ENCODE results near the gene TBCK. TPM values are rescaled to one million over a fixed set of nuclear protein-coding genes. Genes with fewer than 3 reads are reported as not detected.
A peak's percentile ranks its signal among the peaks of the same experiment; 100 is the strongest.

TBCK gene
- total RNA-seq, 2 experiments from 2014 or later, result 22.5 to 25.1 TPM

DNA sequence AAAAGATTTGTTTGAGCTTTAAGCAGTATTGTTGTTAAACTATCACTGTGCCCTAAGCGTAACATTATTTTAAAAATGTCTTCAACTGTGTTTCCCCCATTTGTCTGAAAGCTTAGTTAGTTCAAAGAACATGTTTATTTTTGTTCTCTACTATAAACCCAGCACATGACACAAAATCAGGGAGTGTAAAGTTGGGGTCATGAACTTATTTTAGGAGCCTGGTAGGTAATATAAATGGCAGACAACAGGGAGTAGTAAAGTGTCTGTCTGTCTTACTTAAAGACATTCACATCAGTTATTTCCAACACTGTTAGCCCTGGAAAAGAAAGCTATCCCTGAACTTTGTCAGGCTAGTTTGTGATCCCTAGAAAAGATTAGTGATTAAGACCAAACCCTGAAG is 4.2 kb upstream of the TBCK start:
- POLR2A ChIA-PET, result interaction anchor here (0.5 kb wide), 1 partner anchor 12 kb away, joined by 3 read pairs; no protein-coding TSS in a partner anchor
- CTCF ChIA-PET, result interaction anchor here (0.6 to 1.3 kb wide), 3 partner anchors 8 to 10 kb away, joined by 3 to 7 read pairs (median 3); no protein-coding TSS in a partner anchor
- peak overlapping the region; percentile 31 for H3K27ac Mint-ChIP-seq
- H3K4me1 Mint-ChIP-seq, result peaks cover 40% of the 10 kb centered on the region
- H3K27me3 Mint-ChIP-seq, result no peaks in the 10 kb centered on the region
- no peaks in the 10 kb centered on the region for H3K9me3 Mint-ChIP-seq (ENCODE audit: low read depth)
- no peak for ATAC-seq
- intact Hi-C loops (cut with DNase I, micrococcal nuclease), result no loop called here
- peaks cover 26% of the 10 kb centered on the region for H3K36me3 Mint-ChIP-seq (ENCODE audit: low read depth)
- H3K4me3 Mint-ChIP-seq, result no peak overlapping the region
- no peak for DNase-seq

DNA sequence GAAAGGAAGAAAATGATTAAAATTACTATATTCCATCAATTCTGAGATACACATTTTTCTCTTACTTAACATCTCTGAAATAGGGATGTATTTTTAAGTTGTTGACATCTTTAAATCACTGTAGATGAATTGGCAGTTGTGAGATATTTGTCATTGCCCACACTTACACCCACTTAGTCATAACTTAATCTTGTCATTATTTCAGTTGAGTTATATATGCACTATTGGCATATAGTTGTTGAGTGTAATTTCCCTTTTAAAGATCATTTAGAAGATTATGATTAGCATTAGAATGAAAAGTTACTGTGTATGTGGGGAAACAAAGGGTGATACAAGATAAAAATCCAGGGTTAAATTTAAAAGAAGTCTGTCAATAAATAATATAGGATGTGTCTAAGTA is 2.5 kb upstream of the TBCK start:
- peaks cover 49% of the 10 kb centered on the region for H3K4me1 Mint-ChIP-seq
- H3K27ac Mint-ChIP-seq, result no peak overlapping the region
- ChIA-PET CTCF (no interaction called here), POLR2A (no interaction called here)
- ATAC-seq, result no peak
- peaks cover 25% of the 10 kb centered on the region for H3K36me3 Mint-ChIP-seq (ENCODE audit: low read depth)
- no peak overlapping the region for H3K4me3 Mint-ChIP-seq
- no peaks in the 10 kb centered on the region for H3K9me3 Mint-ChIP-seq (ENCODE audit: low read depth)
- H3K27me3 Mint-ChIP-seq, result no peaks in the 10 kb centered on the region
- DNase-seq, result no peak
- intact Hi-C loops (cut with DNase I, micrococcal nuclease), result loop anchor here in 1 of 2 experiments (5.0 to 10.0 kb wide), 2 partner anchors 614 to 1404 kb away; partner anchors contain the start of genes GSTCD, INTS12 and PAPSS1

DNA sequence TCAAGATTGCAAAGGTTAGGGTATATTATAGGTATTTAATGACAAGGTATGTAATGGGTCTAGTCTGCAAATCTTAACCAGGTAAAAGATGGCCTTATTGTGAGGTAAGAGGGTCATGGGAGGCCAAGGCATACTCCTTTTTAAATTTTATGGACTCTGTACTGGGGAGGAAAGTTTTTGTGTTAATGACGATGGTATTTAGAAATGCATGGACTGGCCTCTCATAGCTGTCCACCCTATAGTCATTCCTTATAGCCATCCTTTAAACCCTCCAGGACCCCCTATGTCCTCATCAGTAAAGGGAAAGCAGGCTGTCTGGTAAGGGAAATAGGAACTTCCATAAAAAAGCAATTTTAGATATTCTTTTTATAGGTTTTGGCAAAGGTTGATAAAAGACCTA is 1.8 kb upstream of the TBCK start:
- DNase-seq, result no peak
- intact Hi-C loops (cut with DNase I, micrococcal nuclease), result loop anchor here (2.0 to 10.0 kb wide), 5 partner anchors 609 to 1671 kb away; partner anchors contain the start of genes GSTCD (in 2 of the 2), INTS12 (in 2 of the 2), HADH (in 1 of the 2) and PAPSS1 (in 1 of the 2)

DNA sequence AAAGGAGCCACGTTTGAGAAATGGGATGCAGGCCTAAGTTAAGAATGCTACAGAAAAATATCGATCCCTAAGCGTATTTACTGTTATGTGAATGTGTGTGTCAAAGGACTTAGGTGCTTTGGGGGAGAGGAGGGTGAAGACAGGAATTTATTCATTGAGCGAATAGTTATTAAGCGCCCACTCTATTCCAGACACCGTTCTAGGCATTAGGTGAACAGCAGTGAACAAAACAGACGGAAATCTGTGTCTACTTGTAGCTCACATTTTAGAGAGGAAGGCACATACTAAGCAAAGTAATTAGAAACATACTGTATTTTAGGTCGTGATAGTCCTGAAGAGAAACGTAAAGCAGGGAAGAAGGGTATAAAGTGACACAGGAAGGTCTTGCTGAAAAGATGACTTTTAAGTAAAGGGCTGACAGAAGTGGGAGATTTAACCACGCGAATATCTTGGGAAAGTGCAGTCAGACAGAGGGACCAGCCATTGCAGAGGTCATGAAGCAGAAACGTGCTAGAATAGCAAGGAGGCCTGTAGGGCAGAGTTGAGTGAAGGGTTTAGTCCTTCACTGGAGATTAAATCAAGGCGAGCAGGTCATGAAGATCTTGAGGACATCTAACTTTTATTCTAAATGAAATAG is 882 bp upstream of the TBCK start:
- Mint-ChIP-seq H3K9me3 (ENCODE audit: low read depth) (no peaks in the 10 kb centered on the region), H3K36me3 (ENCODE audit: low read depth) (peaks cover 29% of the 10 kb centered on the region), H3K27me3 (no peaks in the 10 kb centered on the region), H3K4me1 (peaks cover 52% of the 10 kb centered on the region), H3K27ac (no peak overlapping the region), H3K4me3 (no peak overlapping the region)
- ChIA-PET CTCF (interaction anchor here (1.2 kb wide), 1 partner anchor 10 kb away, joined by 3 read pairs; no protein-coding TSS in a partner anchor), POLR2A (no interaction called here)
- ATAC-seq (no peak), DNase-seq (no peak)
- intact Hi-C loops (cut with DNase I, micrococcal nuclease), result loop anchor here (2.0 to 10.0 kb wide), 5 partner anchors 608 to 1672 kb away; partner anchors contain the start of genes GSTCD (in 2 of the 2), INTS12 (in 2 of the 2), HADH (in 1 of the 2) and PAPSS1 (in 1 of the 2)

More for the DNA sequence above, 1.8 kb upstream of the TBCK start:
- ChIA-PET CTCF (no interaction called here), POLR2A (no interaction called here)
- H3K36me3 Mint-ChIP-seq (ENCODE audit: low read depth), result peaks cover 26% of the 10 kb centered on the region
- H3K9me3 Mint-ChIP-seq (ENCODE audit: low read depth), result no peaks in the 10 kb centered on the region
- H3K27me3 Mint-ChIP-seq, result no peaks in the 10 kb centered on the region
- H3K4me3 Mint-ChIP-seq, result no peak overlapping the region
- no peak for ATAC-seq
- H3K4me1 Mint-ChIP-seq, result peaks cover 50% of the 10 kb centered on the region
- H3K27ac Mint-ChIP-seq, result no peak overlapping the region

DNA sequence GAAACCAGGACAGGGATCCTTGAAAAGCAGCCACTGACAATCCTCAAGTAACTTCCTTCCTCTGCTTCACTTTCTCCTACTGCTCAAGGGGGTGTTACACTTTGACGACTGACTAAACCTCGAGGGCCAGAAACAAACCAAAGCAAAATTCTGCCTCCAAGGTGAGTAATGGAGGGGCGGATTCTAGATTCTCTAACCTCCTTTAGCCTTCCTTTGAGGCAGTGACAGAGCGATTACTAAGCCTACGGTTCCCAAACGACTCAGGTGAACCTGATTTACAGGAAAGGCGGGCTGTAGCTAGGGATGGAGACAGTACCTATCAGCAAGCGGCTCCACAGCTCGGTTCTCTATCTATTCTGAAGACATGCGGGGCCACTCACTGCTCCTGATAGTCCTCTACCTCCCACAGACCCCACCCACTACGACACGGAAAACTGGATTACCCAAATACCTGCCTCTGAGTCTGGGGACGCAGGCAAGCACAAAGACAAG is 487 bp downstream of the TBCK start:
- POLR2A ChIA-PET, result interaction anchor here (0.6 to 0.8 kb wide), 3 partner anchors 14 to 841 kb away, joined by 3 to 4 read pairs (median 3); partner anchors contain the start of gene PPA2
- Mint-ChIP-seq H3K4me1 (peaks cover 44% of the 10 kb centered on the region), H3K27me3 (no peaks in the 10 kb centered on the region), H3K27ac (no peak overlapping the region), H3K36me3 (ENCODE audit: low read depth) (peaks cover 19% of the 10 kb centered on the region), H3K9me3 (ENCODE audit: low read depth) (no peaks in the 10 kb centered on the region), H3K4me3 (no peak overlapping the region)
- CTCF ChIA-PET, result interaction anchor here (0.7 to 1.2 kb wide), 3 partner anchors 11 to 25 kb away, joined by 3 read pairs; no protein-coding TSS in a partner anchor
- intact Hi-C loops (cut with DNase I, micrococcal nuclease), result loop anchor here (1.0 to 10.0 kb wide), 3 partner anchors 611 to 1407 kb away; partner anchors contain the start of genes PAPSS1 (in 2 of the 2), GSTCD (in 1 of the 2) and INTS12 (in 1 of the 2)
- DNase-seq (no peak), ATAC-seq (peak; percentile 63)

DNA sequence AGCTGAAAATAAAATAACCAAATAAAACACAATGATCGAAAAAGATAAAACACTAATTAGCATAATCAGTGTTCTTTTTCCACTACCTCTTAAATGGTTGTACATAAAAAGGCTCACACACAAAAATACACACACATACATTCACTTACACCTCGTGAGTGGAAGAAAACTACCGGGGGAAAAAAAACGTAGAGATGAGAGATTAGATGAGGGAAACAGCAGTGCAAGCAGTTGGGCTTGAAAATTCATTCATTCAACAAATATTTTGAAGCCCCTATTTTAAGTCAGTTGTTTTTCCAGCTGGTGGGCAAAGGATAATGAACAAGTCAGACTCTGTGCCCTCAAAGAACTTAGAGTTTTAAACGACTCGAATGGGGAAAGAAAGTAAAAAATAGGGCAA is 1.0 kb downstream of the TBCK start:
- Mint-ChIP-seq H3K27me3 (no peaks in the 10 kb centered on the region), H3K9me3 (ENCODE audit: low read depth) (no peaks in the 10 kb centered on the region), H3K36me3 (ENCODE audit: low read depth) (peaks cover 13% of the 10 kb centered on the region), H3K4me1 (peaks cover 47% of the 10 kb centered on the region), H3K4me3 (no peak overlapping the region), H3K27ac (no peak overlapping the region)
- ATAC-seq, result no peak
- no peak for DNase-seq
- ChIA-PET POLR2A (no interaction called here), CTCF (interaction anchor here (1.1 to 2.1 kb wide), 2 partner anchors 19 to 26 kb away, joined by 3 to 5 read pairs; no protein-coding TSS in a partner anchor)
- intact Hi-C loops (cut with DNase I, micrococcal nuclease), result loop anchor here (1.0 to 10.0 kb wide), 3 partner anchors 610 to 1407 kb away; partner anchors contain the start of genes PAPSS1 (in 2 of the 2), GSTCD (in 1 of the 2) and INTS12 (in 1 of the 2)

DNA sequence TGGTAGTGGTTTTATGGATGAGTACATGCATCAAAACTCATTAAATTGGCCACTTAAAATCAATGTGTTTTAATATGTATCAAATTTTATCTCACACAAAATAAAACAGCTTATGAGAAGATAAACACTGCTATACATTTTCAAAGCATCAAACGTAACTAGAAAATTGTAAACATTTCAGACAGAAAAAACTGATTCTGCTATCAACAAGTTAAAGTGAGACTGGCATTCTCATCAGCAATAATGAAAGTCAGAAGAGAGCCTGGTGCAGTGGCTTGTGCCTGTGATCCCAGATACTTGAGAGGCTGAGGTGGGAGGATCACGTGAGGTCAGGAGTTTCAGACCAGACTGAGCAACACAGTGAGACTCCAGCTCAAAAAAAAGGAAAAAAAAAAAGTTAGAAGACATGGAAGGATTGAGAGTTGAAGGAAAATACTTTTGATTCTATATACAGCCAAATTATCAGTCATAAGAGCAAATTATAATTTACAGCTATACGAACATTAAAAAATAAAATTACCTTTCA is 2.9 kb downstream of the TBCK start:
- H3K4me3 Mint-ChIP-seq, result no peak overlapping the region
- DNase-seq (peak; percentile 13), ATAC-seq (no peak)
- H3K36me3 Mint-ChIP-seq (ENCODE audit: low read depth), result peaks cover 10% of the 10 kb centered on the region
- H3K4me1 Mint-ChIP-seq, result peaks cover 37% of the 10 kb centered on the region
- intact Hi-C loops (cut with DNase I, micrococcal nuclease), result loop anchor here in 1 of 2 experiments (10.0 kb wide), 1 partner anchor 608 kb away; the partner anchor contains the start of genes GSTCD and INTS12
- peak overlapping the region; percentile 58 for H3K27ac Mint-ChIP-seq
- no peaks in the 10 kb centered on the region for H3K9me3 Mint-ChIP-seq (ENCODE audit: low read depth)
- no peaks in the 10 kb centered on the region for H3K27me3 Mint-ChIP-seq
- ChIA-PET POLR2A (no interaction called here), CTCF (interaction anchor here (2.1 kb wide), 1 partner anchor 17 kb away, joined by 5 read pairs; no protein-coding TSS in a partner anchor)

DNA sequence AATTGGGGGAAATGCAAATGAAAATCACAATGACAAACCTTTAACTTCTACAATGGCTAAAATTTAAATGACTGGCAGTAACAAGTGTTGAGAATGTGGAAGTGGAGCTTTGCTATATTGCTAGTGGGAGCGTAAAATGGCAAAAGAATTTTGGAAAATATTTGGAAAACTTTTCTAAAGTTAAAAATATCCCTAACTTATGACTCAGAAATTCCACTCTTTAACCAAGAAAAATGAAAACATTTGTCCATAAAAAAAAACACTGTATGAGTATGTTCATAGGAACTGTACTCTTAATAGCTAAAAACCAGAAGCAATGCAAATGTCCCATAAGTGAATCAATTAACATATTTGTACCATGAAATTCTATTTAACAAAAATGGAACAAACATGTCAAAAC is 3.6 kb downstream of the TBCK start:
- Mint-ChIP-seq H3K9me3 (ENCODE audit: low read depth) (no peaks in the 10 kb centered on the region), H3K36me3 (ENCODE audit: low read depth) (peaks cover 12% of the 10 kb centered on the region), H3K27ac (no peak overlapping the region), H3K4me1 (peaks cover 36% of the 10 kb centered on the region), H3K27me3 (no peaks in the 10 kb centered on the region), H3K4me3 (no peak overlapping the region)
- DNase-seq (no peak), ATAC-seq (no peak)
- ChIA-PET POLR2A (no interaction called here), CTCF (no interaction called here)
- intact Hi-C loops (cut with DNase I, micrococcal nuclease), result loop anchor here in 1 of 2 experiments (10.0 kb wide), 1 partner anchor 608 kb away; the partner anchor contains the start of genes GSTCD and INTS12

DNA sequence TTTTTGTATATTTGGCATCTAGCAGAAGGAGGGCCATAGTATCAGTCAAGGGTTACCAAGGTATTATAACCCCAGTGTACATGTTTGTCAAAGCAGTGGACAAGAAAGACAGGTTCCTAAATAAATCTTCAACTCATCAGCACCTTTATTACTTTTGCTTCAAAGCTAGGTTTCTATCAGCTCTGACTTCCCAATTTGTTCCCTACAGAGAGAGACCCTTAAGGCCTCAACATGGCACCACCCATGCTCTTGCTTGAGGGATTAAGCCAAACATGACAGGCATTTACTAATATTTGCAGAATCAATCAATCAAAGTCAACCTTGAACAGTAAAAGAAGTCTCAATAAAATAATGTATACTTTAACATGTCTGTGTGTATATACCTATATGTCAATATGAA is 9.4 kb downstream of the TBCK start:
- DNase-seq (no peak), ATAC-seq (no peak)
- intact Hi-C loops (cut with DNase I, micrococcal nuclease), result no loop called here
- ChIA-PET POLR2A (no interaction called here), CTCF (no interaction called here)
- Mint-ChIP-seq H3K4me1 (peaks cover 17% of the 10 kb centered on the region), H3K27me3 (no peaks in the 10 kb centered on the region), H3K36me3 (ENCODE audit: low read depth) (peaks cover 25% of the 10 kb centered on the region), H3K4me3 (no peak overlapping the region), H3K9me3 (ENCODE audit: low read depth) (no peaks in the 10 kb centered on the region), H3K27ac (no peak overlapping the region)

DNA sequence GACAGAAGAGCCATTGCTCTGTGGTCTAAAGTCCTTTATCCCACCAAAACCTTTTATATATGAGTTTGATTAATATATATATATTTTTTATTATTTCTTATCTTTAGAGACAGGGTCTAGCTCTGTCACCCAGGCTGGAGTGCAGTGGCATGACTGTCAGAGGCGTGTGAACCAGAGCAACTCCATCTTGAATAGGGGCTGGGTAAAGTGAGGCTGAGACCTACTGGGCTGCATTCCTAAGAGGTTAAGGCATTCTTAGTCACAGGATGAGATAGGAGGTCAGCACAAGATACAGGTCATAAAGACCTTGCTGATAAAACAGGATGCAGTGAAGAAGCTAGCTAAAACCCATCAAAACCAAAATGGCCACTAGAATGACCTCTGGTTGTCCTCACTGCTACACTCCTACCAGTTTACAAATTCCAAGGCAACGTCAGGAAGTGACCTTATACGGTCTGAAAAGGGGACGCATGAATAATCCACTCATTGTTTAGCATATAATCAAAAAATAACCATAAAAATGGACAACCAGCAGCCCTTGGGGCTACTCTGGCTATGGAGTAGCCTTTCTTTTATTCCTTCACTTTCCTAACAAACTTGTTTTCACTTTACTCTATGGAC is 10.5 kb downstream of the TBCK start:
- DNase-seq, result no peak
- Mint-ChIP-seq H3K4me3 (no peak overlapping the region), H3K9me3 (ENCODE audit: low read depth) (no peaks in the 10 kb centered on the region), H3K36me3 (ENCODE audit: low read depth) (peaks cover 25% of the 10 kb centered on the region), H3K27me3 (no peaks in the 10 kb centered on the region), H3K27ac (no peak overlapping the region), H3K4me1 (peaks cover 19% of the 10 kb centered on the region)
- intact Hi-C loops (cut with DNase I, micrococcal nuclease), result no loop called here
- CTCF ChIA-PET, result interaction anchor here (1.2 kb wide), 1 partner anchor 15 kb away, joined by 5 read pairs; no protein-coding TSS in a partner anchor
- no peak for ATAC-seq
- POLR2A ChIA-PET, result no interaction called here

DNA sequence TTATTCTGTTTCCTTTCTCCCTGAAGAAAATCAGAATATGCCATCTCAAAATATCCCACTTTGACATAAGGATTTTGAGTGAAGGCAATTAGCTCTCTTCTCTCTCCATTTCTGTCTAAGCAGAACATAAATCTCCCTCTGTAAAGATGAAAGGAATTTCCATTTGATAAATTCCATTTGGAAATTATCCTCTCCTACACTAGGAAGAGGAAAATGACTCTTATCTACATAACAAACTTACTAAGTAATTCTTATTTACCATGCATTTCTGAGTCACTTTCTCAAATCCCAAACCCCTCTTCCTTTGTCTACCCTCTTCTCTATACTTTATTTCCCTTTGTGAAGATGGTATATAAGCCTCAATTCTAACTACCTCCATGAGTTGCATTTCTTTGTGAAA is 11.4 kb downstream of the TBCK start:
- POLR2A ChIA-PET, result no interaction called here
- Mint-ChIP-seq H3K27ac (no peak overlapping the region), H3K27me3 (no peaks in the 10 kb centered on the region), H3K36me3 (ENCODE audit: low read depth) (peaks cover 30% of the 10 kb centered on the region), H3K4me3 (no peak overlapping the region), H3K9me3 (ENCODE audit: low read depth) (no peaks in the 10 kb centered on the region), H3K4me1 (peaks cover 15% of the 10 kb centered on the region)
- DNase-seq (no peak), ATAC-seq (no peak)
- intact Hi-C loops (cut with DNase I, micrococcal nuclease), result no loop called here
- CTCF ChIA-PET, result no interaction called here
